A172 (cell line): ENCODE data around the gene LTBP2. TPM values are rescaled to one million over a fixed set of nuclear protein-coding genes. Genes with fewer than 3 reads are reported as not detected.

Experiments
- DNase-seq: peaks from one replicate; pipeline ENCODE4 v3.0.0-alpha.2; 2015; ENCODE audit warnings: low spot score
- total RNA-seq: library from RNA; depleted of rRNA; stranded (reverse); fragments of >200 nt; shearing (Covaris generic); gene quantifications from 2 replicates; pipeline ENCODE4 v1.2.3, GENCODE V29; 2014

LTBP2 gene
- total RNA-seq, 1 experiment from 2014 or later = 5.8 TPM

DNA sequence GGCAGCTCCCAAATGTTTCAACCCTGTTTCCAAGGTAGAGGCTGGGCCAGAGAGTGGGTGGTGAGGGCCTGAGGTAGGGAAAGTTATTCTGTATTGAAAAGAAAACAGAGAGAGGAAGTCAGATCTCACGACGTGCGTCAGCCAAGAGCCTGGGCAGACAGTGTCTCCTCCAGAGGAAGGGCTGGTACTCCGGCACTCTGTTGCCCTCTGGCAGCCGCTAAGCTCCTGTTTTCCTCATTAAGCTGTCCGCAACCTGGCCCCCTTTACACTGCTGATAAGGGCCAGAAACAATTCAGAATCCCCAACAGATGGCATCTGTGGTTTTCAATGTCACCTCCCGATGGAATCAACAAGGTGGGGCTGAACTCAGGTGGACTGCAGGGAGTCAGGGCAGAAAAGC is 26.0 kb upstream of the LTBP2 start:
- DNase-seq = no peak

DNA sequence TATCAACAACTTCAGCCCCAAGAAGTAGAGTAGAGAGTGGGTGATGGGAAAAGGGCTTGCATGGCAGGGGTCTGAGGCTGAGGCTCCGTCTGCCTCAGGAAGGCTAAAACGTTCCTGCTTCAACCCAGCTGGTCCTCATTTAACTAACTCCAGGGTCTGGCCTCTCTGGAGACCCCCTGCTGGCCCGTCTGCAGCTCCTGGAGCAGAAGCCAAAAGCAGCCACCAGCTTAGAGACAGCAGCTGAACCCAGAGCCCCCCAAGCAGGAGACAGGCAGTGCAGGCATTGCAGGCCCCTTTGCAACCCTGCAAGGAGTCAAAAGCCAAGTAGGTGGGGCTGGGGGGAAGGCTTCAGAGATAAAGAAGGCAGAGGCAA is 25.1 kb upstream of the LTBP2 start:
- DNase-seq = no peak

GRCh38 chr14:74636424-74637177 is 24.6 kb upstream of the LTBP2 start:
- no peak for DNase-seq

GRCh38 chr14:74635847-74636246 is 23.8 kb upstream of the LTBP2 start:
- DNase-seq = no peak

- DNase-seq = no peak
These were observed 22.9 kb upstream of the LTBP2 start for GRCh38 chr14:74634964-74635363.

- no peak for DNase-seq
These were observed 22.4 kb upstream of the LTBP2 start for GRCh38 chr14:74634481-74634880.

GRCh38 chr14:74630881-74631690 is 19.0 kb upstream of the LTBP2 start:
- no peak for DNase-seq

DNA sequence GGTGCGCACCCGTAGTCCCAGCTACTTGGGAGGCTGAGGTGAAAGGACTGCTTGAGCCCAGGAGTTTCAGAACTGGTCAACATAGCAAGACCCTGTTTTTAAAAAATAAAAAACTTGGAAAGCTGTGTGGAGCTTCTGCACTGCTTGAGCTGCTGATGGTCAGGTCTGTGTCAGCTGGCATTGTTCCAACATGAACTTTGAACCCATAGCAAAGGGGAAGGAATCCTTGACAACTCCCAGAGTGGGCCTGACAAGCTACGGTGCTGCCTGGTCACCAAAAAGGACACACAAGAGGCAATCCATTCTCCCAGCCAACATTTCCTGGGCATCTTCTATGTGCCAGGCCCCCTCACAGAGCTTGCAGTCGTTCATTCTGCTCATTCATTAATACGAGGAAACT is 16.4 kb upstream of the LTBP2 start:
- no peak for DNase-seq

DNA sequence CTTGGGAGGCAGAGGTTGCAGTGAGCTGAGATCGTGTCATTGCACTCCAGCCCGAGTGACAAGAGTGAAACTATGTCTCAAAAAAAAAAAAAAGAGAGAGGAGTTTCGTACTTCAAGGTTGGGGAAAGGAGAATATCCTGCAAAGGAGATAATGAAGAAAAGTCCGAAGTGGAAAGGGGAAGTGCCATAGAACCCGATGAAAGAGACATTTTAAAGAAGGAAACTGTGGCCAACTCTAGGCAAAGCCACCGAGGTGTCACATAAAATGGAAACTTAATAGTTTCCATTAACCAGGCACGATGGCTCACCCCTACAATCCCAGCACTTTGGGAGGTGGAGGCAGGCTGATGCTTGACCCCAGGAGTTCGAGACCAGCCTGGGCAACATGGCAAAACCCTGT is 15.0 kb upstream of the LTBP2 start:
- DNase-seq = no peak

DNA sequence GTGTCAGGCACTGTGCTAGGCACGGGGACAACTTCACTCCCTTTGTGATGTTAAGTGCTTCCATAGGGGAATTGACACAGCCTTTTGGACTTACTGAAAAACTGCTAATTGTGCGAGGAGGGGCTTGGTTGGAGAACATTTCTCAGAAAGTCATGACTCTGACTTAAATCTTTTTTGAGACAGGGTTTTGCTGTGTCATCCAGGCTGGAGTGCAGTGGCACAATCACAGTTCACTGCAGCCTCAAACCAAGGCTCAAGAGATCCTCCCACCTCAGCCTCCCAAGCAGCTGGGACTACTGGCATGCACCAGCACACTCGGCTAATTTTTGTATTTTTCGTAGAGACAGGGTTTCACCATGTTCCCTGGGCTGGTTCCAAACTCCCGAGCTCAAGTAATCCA is 10.2 kb upstream of the LTBP2 start:
- DNase-seq = no peak

DNA sequence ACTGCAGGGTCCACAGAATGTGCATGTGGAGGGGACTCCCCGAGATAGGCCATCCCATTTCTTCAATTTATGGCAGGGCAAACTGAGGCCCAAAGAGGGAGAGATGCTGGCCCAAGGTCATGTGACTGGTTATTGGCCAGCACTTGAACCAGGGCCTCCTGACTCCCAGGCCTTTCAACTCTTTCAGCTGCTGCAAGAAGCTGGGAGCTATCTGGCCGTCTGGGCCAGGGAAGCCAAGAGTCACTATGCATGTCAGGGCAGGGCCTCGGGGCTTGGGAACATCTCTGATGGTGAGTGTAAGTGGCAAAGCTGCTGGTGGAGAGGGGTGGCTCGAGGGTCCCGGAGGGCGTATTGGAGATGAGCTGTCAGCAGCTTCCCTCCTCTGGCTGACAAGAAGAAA is 9.5 kb upstream of the LTBP2 start:
- DNase-seq = no peak

DNA sequence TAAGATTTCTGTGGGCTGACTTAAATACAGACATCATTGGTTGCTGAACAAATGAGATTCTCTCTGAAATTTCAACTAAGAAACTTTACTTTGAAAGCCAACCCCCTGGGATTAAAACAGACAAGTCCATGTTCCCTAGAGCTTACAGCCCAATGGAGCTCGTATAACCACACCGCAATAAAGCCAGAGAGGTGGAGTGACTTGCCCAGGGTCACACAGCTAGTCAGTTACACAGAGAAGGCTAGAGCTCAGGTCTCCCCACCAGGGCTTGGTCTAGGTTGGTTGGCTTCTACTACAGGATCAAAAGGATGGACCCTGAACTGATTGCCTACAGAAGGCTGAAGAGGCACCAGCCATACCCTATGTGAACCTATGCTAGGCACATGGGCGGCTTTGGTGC is 8.9 kb upstream of the LTBP2 start:
- no peak for DNase-seq

- peak; percentile 98 for DNase-seq
These were observed 8.5 kb upstream of the LTBP2 start for GRCh38 chr14:74620497-74620921.

- DNase-seq = peak; percentile 96
These were observed 7.7 kb upstream of the LTBP2 start for GRCh38 chr14:74619672-74620131.

- DNase-seq = peak; percentile 80
These were observed 6.3 kb upstream of the LTBP2 start for GRCh38 chr14:74618078-74618952.

DNA sequence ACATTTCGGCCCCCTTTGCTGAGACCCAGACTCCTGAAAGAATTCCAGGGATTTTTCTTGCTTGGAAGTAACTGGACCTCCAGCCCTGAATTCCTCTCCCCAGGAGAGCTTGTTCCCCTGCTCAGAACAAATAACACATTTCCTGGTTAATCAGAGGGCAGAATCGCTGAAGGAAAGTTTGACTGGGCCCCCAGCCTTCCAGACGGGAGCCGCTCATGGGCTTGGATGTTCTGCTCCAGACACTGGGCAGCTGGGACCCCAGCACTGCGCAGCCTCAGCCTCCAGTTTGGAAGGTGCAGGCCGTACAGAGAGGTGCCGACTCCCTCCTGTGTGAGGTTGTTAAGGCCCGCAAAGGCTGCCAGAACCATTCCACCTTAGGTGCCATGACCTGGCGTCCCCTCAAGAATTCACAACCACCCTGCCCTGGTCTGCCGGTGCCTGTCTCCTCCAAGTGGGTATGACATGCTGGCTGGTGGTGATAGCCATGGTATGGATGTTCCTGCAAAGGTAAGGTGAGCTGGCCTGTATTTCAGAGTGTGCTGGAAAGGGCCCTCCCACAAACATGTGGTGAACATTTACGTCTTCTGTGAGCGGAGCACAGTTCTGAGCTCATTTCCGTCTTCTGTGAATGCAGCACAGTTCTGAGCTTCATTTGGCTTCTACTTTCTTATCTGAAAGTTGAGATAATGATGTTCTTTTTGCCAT is 5.1 kb upstream of the LTBP2 start:
- DNase-seq = peak; percentile 35

- peak; percentile 89 for DNase-seq
These were observed 4.5 kb upstream of the LTBP2 start for GRCh38 chr14:74616507-74616906.

DNA sequence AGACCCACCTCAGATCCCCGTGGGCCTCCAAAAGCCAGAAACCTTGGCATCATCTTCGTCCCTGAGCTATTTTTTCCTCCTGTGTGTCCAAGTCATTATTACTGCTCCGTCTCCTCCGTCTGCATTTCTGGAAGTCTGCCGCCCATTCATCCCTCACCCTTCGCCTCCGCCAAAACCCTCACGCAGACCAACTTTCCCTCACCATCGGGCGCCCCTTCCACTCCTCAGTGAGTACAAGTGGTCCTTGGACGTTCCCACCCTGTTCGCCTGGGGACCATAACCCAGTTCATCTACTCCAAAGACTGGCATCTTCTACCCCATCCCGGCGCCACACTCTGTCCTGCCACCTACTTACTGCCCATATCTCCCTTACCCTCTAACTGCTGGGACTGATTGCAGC is 3.7 kb upstream of the LTBP2 start:
- DNase-seq = no peak

GRCh38 chr14:74614508-74615495 is 2.8 kb upstream of the LTBP2 start:
- peak; percentile 22 for DNase-seq

- DNase-seq = no peak
These were observed 1.3 kb upstream of the LTBP2 start for GRCh38 chr14:74613211-74613914.
